Keratinocyte (primary cell): ENCODE data around the gene BCOR. TPM values are rescaled to one million over a fixed set of nuclear protein-coding genes. Genes with fewer than 3 reads are reported as not detected.

Experiments
- DNase-seq: peaks from one replicate; pipeline ENCODE4 v3.0.0-alpha.2; 2011; ENCODE audit warnings: low read depth, missing footprints, low spot score
- FAIRE-seq: peaks from 2 replicates; lab custom pipeline; 2011; peaks lifted over from hg19 to GRCh38; lab: Jason Lieb, UNC
- H2AFZ ChIP-seq: 2 replicates; pipeline ENCODE4 v1.6.0; 2012; ENCODE audit warnings: low read length, control low read depth, inconsistent platforms; ENCODE audit not compliant: control insufficient read depth
- H3K27ac ChIP-seq: 2 replicates; pipeline ENCODE4 v1.5.1; 2011; ENCODE audit warnings: low read length; ENCODE audit not compliant: control insufficient read depth, insufficient read depth
- H3K27me3 ChIP-seq: 3 replicates; pipeline ENCODE4 v1.6.0; 2011; ENCODE audit warnings: low read length; ENCODE audit not compliant: control insufficient read depth, insufficient read depth; ENCODE audit errors: extremely low read depth
- H3K36me3 ChIP-seq, 2 experiments: 2 replicates in 1 of 2; 3 replicates in 1 of 2; pipeline ENCODE4 v1.5.1; 2011; ENCODE audit warnings: low read length in 2 of 2, mild to moderate bottlenecking in 1 of 2; ENCODE audit not compliant: control insufficient read depth in 2 of 2, insufficient read depth in 2 of 2; ENCODE audit errors: extremely low read depth in 1 of 2
- H3K4me1 ChIP-seq: 3 replicates; pipeline ENCODE4 v1.5.1; 2011; ENCODE audit warnings: low read length; ENCODE audit not compliant: control insufficient read depth, insufficient read depth; ENCODE audit errors: extremely low read depth
- H3K4me2 ChIP-seq: 3 replicates; pipeline ENCODE4 v1.6.0; 2011; ENCODE audit warnings: low read depth, low read length; ENCODE audit not compliant: control insufficient read depth, insufficient read depth; ENCODE audit errors: extremely low read depth
- H3K4me3 ChIP-seq, 3 experiments: fragments of 200-600 bp in 1 of 3; sonication (generic) in 1 of 3; 2 replicates in 2 of 3; 3 replicates in 1 of 3; pipeline ENCODE4 v1.5.1; 2011 to 2016; ENCODE audit warnings: low read length in 3 of 3, mild to moderate bottlenecking in 3 of 3, control low read depth in 2 of 3, inconsistent platforms in 1 of 3, low read depth in 1 of 3, mixed read lengths in 1 of 3, mixed run types in 1 of 3, moderate library complexity in 1 of 3; ENCODE audit not compliant: control insufficient read depth in 2 of 3, insufficient read depth in 2 of 3; ENCODE audit errors: extremely low read depth in 1 of 3
- H3K79me2 ChIP-seq: 2 replicates; pipeline ENCODE4 v1.6.0; 2012; ENCODE audit warnings: low read length; ENCODE audit not compliant: control insufficient read depth, insufficient read depth
- H3K9ac ChIP-seq: 3 replicates; pipeline ENCODE4 v1.6.0; 2011; ENCODE audit warnings: low read length; ENCODE audit not compliant: control insufficient read depth, insufficient read depth; ENCODE audit errors: extremely low read depth
- H3K9me1 ChIP-seq: 3 replicates; pipeline ENCODE4 v1.6.0; 2011; ENCODE audit warnings: low read length; ENCODE audit not compliant: control insufficient read depth, insufficient read depth; ENCODE audit errors: extremely low read depth
- H3K9me3 ChIP-seq: 2 replicates; pipeline ENCODE4 v1.5.1; 2012; ENCODE audit warnings: low read depth, low read length; ENCODE audit not compliant: control insufficient read depth
- H4K20me1 ChIP-seq: 3 replicates; pipeline ENCODE4 v1.6.0; 2011; ENCODE audit warnings: low read length; ENCODE audit not compliant: control insufficient read depth, insufficient read depth; ENCODE audit errors: extremely low read depth
- EZH2 ChIP-seq: IDR thresholded peaks from one replicate; pipeline ENCODE4 v1.6.1; 2012; ENCODE audit warnings: inconsistent platforms, mild to moderate bottlenecking, low read length, moderate library complexity
- dilution Hi-C: fragments of 300-500 bp; cut with MboI; formaldehyde crosslinking; loops from one replicate; pipeline ENCODE4 v1.7.0; 2020; ENCODE audit warnings: low sequenced_read_pairs; ENCODE audit not compliant: extremely low pct_ligation_motif_present
- polyA plus RNA-seq, 5 experiments: library from polyadenylated mRNA; depleted of rRNA in 3 of 5; stranded (reverse) in 3 of 5; stranded (forward) in 1 of 5; unstranded in 1 of 5; fragments of >200 nt; gene quantifications; 1 replicate in 1 of 5; 2 replicates in 3 of 5; 3 replicates in 1 of 5; pipeline versions ENCODE4 v1.2.1 to v1.2.3, GENCODE V29; 2011 to 2012; ENCODE audit warnings: missing spikeins in 2 of 5, low read depth in 1 of 5, low replicate concordance in 1 of 5
- TF ChIP-seq, protein P1 (sequence below), 3 experiments: IDR thresholded peaks in 1 of 3; conservative IDR thresholded peaks in 1 of 3; optimal IDR thresholded peaks in 1 of 3; 2 replicates in 2 of 3; 3 replicates in 1 of 3; pipeline versions ENCODE3 to v1.5.1; 2011; ENCODE audit warnings: low read length in 3 of 3, mild to moderate bottlenecking in 3 of 3, moderate library complexity in 2 of 3, control low read depth in 1 of 3, inconsistent platforms in 1 of 3; ENCODE audit not compliant: insufficient read depth in 2 of 3; ENCODE audit errors: extremely low read depth in 1 of 3

The BCOR gene
- polyA plus RNA-seq, 1 donor (not counting 4 experiments of a cell fraction or from before 2014, with no cell fraction given), result 5.0 TPM

- no peak for DNase-seq
- H3K4me1 ChIP-seq, result peaks cover 6% of the 10 kb centered on the region
- H3K27me3 ChIP-seq, result peaks cover 71% of the 10 kb centered on the region
- FAIRE-seq, result no peak
- H3K9me1 ChIP-seq, result no peaks in the 10 kb centered on the region
- H3K36me3 ChIP-seq, result no peaks in the 10 kb centered on the region
- no peak overlapping the region for H3K27ac ChIP-seq
- H3K9ac ChIP-seq, result no peak overlapping the region
- TF ChIP-seq EZH2, result no peak
- TF ChIP-seq, protein P1, sequence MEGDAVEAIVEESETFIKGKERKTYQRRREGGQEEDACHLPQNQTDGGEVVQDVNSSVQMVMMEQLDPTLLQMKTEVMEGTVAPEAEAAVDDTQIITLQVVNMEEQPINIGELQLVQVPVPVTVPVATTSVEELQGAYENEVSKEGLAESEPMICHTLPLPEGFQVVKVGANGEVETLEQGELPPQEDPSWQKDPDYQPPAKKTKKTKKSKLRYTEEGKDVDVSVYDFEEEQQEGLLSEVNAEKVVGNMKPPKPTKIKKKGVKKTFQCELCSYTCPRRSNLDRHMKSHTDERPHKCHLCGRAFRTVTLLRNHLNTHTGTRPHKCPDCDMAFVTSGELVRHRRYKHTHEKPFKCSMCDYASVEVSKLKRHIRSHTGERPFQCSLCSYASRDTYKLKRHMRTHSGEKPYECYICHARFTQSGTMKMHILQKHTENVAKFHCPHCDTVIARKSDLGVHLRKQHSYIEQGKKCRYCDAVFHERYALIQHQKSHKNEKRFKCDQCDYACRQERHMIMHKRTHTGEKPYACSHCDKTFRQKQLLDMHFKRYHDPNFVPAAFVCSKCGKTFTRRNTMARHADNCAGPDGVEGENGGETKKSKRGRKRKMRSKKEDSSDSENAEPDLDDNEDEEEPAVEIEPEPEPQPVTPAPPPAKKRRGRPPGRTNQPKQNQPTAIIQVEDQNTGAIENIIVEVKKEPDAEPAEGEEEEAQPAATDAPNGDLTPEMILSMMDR (optimal IDR thresholded peaks at IDR 0.05 in 1 of 3, IDR thresholded peaks at IDR 0.05 in 1 of 3, conservative IDR thresholded peaks at IDR 0.05 in 1 of 3; ENCODE audit: extremely low read depth in 1 of 3, insufficient read depth in 2 of 3, low read length in 3 of 3), result no peak
- no peaks in the 10 kb centered on the region for H3K9me3 ChIP-seq
- no peaks in the 10 kb centered on the region for H3K79me2 ChIP-seq
- dilution Hi-C loops, result no loop called here
- H4K20me1 ChIP-seq, result no peaks in the 10 kb centered on the region
- no peak overlapping the region for H3K4me2 ChIP-seq
- H3K4me3 ChIP-seq, result no peak overlapping the region
- H2AFZ ChIP-seq, result no peak overlapping the region
Measured at GRCh38 chrX:40009890-40010289, 87.9 kb downstream of the BCOR start.

- Histone ChIP-seq H3K9ac (no peak overlapping the region), H3K4me2 (peak overlapping the region; percentile 1), H3K79me2 (no peaks in the 10 kb centered on the region), H3K9me3 (no peaks in the 10 kb centered on the region), H3K4me1 (peaks cover 6% of the 10 kb centered on the region), H3K9me1 (no peaks in the 10 kb centered on the region), H2AFZ (no peak overlapping the region), H3K27ac (no peak overlapping the region), H4K20me1 (no peaks in the 10 kb centered on the region), H3K4me3 (no peak overlapping the region), H3K36me3 (no peaks in the 10 kb centered on the region), H3K27me3 (peaks cover 73% of the 10 kb centered on the region)
- dilution Hi-C loops, result no loop called here
- no peak for DNase-seq
- FAIRE-seq, result no peak
- TF ChIP-seq, protein P1 (optimal IDR thresholded peaks at IDR 0.05 in 1 of 3, IDR thresholded peaks at IDR 0.05 in 1 of 3, conservative IDR thresholded peaks at IDR 0.05 in 1 of 3; ENCODE audit: extremely low read depth in 1 of 3, insufficient read depth in 2 of 3, low read length in 3 of 3), result no peak
- no peak for TF ChIP-seq EZH2
Measured at GRCh38 chrX:40009462-40009851, 88.3 kb downstream of the BCOR start.
